HFFc6 (cell line): Measurements from ENCODE around the gene ELN. TPM values are rescaled to one million over a fixed set of nuclear protein-coding genes. Genes with fewer than 3 reads are reported as not detected.

Source experiments
- DNase-seq: peaks from one replicate; pipeline ENCODE4 v3.0.0-alpha.2; 2018
- H3K27ac Mint-ChIP-seq: 2 replicates; pipeline ENCODE4 v1.8.0; 2020; ENCODE audit warnings: mild to moderate bottlenecking, mixed read lengths
- H3K27me3 Mint-ChIP-seq: 2 replicates; pipeline ENCODE4 v1.8.0; 2021; ENCODE audit warnings: mild to moderate bottlenecking, moderate library complexity, mixed read lengths; ENCODE audit not compliant: insufficient read depth
- H3K36me3 Mint-ChIP-seq: 2 replicates; pipeline ENCODE4 v1.8.0; 2021; ENCODE audit warnings: low read depth, mixed read lengths
- H3K4me1 Mint-ChIP-seq: 2 replicates; pipeline ENCODE4 v1.8.0; 2020; ENCODE audit warnings: low read depth, mixed read lengths
- H3K4me3 Mint-ChIP-seq: 2 replicates; pipeline ENCODE4 v1.8.0; 2020; ENCODE audit warnings: mild to moderate bottlenecking, moderate library complexity, mixed read lengths
- H3K9me3 Mint-ChIP-seq: 2 replicates; pipeline ENCODE4 v1.8.0; 2020; ENCODE audit warnings: mild to moderate bottlenecking, mixed read lengths
- CTCF ChIP-seq: fragments of 200-600 bp; sonication (generic); IDR thresholded peaks from 2 replicates; pipeline ENCODE4 v1.5.0; 2021; ENCODE audit warnings: antibody characterized with exemption, mild to moderate bottlenecking
- total RNA-seq, 6 experiments: library from RNA; stranded (reverse); fragmentation: NEBNext Ultra II Directional; extraction: Animal tissue kit (Norgen Biotek cat#: 25700); gene quantifications; 2 replicates in 1 of 6; 3 replicates in 5 of 6; pipeline ENCODE4 v1.2.3, GENCODE V29; 2021

The ELN gene
- total RNA-seq, 6 experiments from 2014 or later = 4.7 to 25.8 (median 19.1) TPM

- DNase-seq = no peak
- H3K4me3 Mint-ChIP-seq = no peak overlapping the region
- H3K9me3 Mint-ChIP-seq = no peaks in the 10 kb centered on the region
- peaks cover 2% of the 10 kb centered on the region; the same call in 1 of the 2 replicates for H3K27me3 Mint-ChIP-seq
- H3K36me3 Mint-ChIP-seq = no peaks in the 10 kb centered on the region
- peaks cover 32% of the 10 kb centered on the region for H3K4me1 Mint-ChIP-seq
- TF ChIP-seq CTCF = no peak
- no peak overlapping the region for H3K27ac Mint-ChIP-seq
Observed at GRCh38 chr7:74019149-74019548, 8.8 kb upstream of the ELN start.

GRCh38 chr7:74020390-74020789 lies 7.6 kb upstream of the ELN start:
- peaks cover 37% of the 10 kb centered on the region for H3K4me1 Mint-ChIP-seq
- H3K9me3 Mint-ChIP-seq = no peaks in the 10 kb centered on the region
- H3K27me3 Mint-ChIP-seq = peaks cover 2% of the 10 kb centered on the region; the same call in 1 of the 2 replicates
- no peak for TF ChIP-seq CTCF
- no peak overlapping the region for H3K4me3 Mint-ChIP-seq
- H3K27ac Mint-ChIP-seq = no peak overlapping the region
- DNase-seq = peak; percentile 41
- H3K36me3 Mint-ChIP-seq = no peaks in the 10 kb centered on the region

- Mint-ChIP-seq H3K27me3 (peaks cover 6% of the 10 kb centered on the region), H3K4me1 (peaks cover 40% of the 10 kb centered on the region), H3K4me3 (no peak overlapping the region), H3K9me3 (no peaks in the 10 kb centered on the region), H3K36me3 (no peaks in the 10 kb centered on the region), H3K27ac (no peak overlapping the region)
- no peak for DNase-seq
- no peak for TF ChIP-seq CTCF
Observed at GRCh38 chr7:74021546-74022320, 6.2 kb upstream of the ELN start.

- H3K4me3 Mint-ChIP-seq = peak overlapping the region; percentile 80
- H3K27ac Mint-ChIP-seq = peak overlapping the region; percentile 68
- H3K9me3 Mint-ChIP-seq = no peaks in the 10 kb centered on the region
- H3K36me3 Mint-ChIP-seq = no peaks in the 10 kb centered on the region
- TF ChIP-seq CTCF = no peak
- peaks cover 4% of the 10 kb centered on the region for H3K27me3 Mint-ChIP-seq
- H3K4me1 Mint-ChIP-seq = peaks cover 41% of the 10 kb centered on the region
- DNase-seq = no peak
Observed at GRCh38 chr7:74022507-74022906, 5.5 kb upstream of the ELN start.

- Mint-ChIP-seq H3K27me3 (peaks cover 4% of the 10 kb centered on the region), H3K36me3 (no peaks in the 10 kb centered on the region), H3K4me3 (peak overlapping the region; percentile 80), H3K9me3 (no peaks in the 10 kb centered on the region), H3K4me1 (peaks cover 41% of the 10 kb centered on the region), H3K27ac (peak overlapping the region; percentile 68)
- peak; percentile 79 for DNase-seq
- TF ChIP-seq CTCF = peak; percentile 54
Observed at GRCh38 chr7:74023092-74023536, 4.9 kb upstream of the ELN start.
